ENCODE data around the gene ZNF777. TPM values are rescaled to one million over a fixed set of nuclear protein-coding genes. Genes with fewer than 3 reads are reported as not detected.

Gene ZNF777
- total and polyA plus RNA-seq, 2 donors (not counting 1 experiment from before 2014, with no cell fraction given): 4.1 to 4.9 TPM

GRCh38 chr7:149456506-149457421 is 4.1 kb downstream of the ZNF777 start:
- H3K27ac ChIP-seq (ENCODE audit: insufficient read depth, low read length): no peak overlapping the region
- TF ChIP-seq CTCF (conservative IDR thresholded peaks at IDR 0.05 in 1 of 2, IDR thresholded peaks at IDR 0.05 in 1 of 2; ENCODE audit: low read depth in 1 of 2, low read length in 2 of 2): no peak
- no peak for TF ChIP-seq EZH2 (IDR thresholded peaks at IDR 0.05; ENCODE audit: low read length, missing control alignments)
- DNase-seq (ENCODE audit: low read depth in 2 of 2): peak in 1 of 2 donors; percentile 9
- H3K9ac ChIP-seq (ENCODE audit: insufficient read depth, low read length): no peak overlapping the region
- H3K4me1 ChIP-seq (ENCODE audit: control insufficient read depth, extremely low read depth, insufficient read depth, low read length): no peaks in the 10 kb centered on the region
- H3K9me3 ChIP-seq (ENCODE audit: control insufficient read depth, insufficient read depth, low read depth, low read length): no peaks in the 10 kb centered on the region
- peaks cover 33% of the 10 kb centered on the region for H3K79me2 ChIP-seq (ENCODE audit: control insufficient read depth, insufficient read depth, low read length)
- H3K27me3 ChIP-seq (ENCODE audit: control insufficient read depth, insufficient read depth, low read length): no peaks in the 10 kb centered on the region
- peaks cover 14% of the 10 kb centered on the region for H3K36me3 ChIP-seq (ENCODE audit: control insufficient read depth, insufficient read depth, low read length)
- H3K4me2 ChIP-seq (ENCODE audit: extremely low read depth, insufficient read depth, low read length): no peak overlapping the region
- no peak overlapping the region for H3K4me3 ChIP-seq (replicated peaks in 1 of 4; ENCODE audit: control extremely low read depth in 1 of 4, insufficient read depth in 1 of 4, low read depth in 3 of 4, low read length in 4 of 4)
- H2AFZ ChIP-seq (ENCODE audit: low read length): no peak overlapping the region
- no peaks in the 10 kb centered on the region for H4K20me1 ChIP-seq (ENCODE audit: control insufficient read depth, extremely low read depth, insufficient read depth, low read length)

DNA sequence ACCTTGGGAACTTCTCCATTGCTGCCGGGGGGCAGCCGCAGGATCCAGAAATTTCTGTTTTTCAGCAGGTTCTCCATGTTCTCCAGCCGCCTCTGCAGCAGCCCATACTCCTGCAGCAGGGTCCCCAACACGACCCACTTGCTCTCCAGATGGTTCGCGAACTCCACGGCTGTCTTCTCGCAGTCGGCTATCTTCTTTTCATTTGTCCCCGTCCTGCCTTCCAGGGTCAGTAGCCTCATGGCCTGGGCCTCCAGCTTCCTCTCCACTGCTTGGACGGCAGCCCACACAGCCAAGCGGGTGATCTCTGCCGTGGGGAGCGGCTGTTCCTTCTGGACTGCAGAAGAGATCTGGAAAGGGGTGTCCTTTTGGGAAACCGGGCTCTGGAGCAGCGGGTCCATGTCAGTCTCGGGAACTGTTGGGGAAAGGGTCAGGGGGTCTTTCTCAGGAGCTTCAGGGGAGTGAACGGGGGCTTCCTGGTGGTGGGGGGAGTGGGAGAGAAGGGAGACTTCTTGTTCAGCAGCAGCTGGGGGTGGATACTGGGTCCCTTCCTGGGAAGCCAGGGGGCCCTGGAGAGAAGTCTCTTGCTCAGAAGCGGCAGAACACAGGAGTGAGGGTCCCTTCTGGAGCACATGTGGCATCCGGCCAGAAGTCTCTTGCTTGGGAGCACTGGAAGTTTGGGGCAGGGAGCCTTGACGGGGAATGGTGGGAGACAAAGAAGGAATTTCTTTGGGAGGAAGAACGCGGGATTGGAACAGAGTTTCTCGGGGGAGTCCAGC is 5.5 kb downstream of the ZNF777 start:
- Histone ChIP-seq H2AFZ (ENCODE audit: low read length) (no peak overlapping the region), H3K4me3 (replicated peaks in 1 of 4; ENCODE audit: control extremely low read depth in 1 of 4, insufficient read depth in 1 of 4, low read depth in 3 of 4, low read length in 4 of 4) (no peak overlapping the region), H3K9me3 (ENCODE audit: control insufficient read depth, insufficient read depth, low read depth, low read length) (no peaks in the 10 kb centered on the region), H3K27ac (ENCODE audit: insufficient read depth, low read length) (no peak overlapping the region), H3K4me1 (ENCODE audit: control insufficient read depth, extremely low read depth, insufficient read depth, low read length) (no peaks in the 10 kb centered on the region), H4K20me1 (ENCODE audit: control insufficient read depth, extremely low read depth, insufficient read depth, low read length) (no peaks in the 10 kb centered on the region), H3K9ac (ENCODE audit: insufficient read depth, low read length) (no peak overlapping the region), H3K36me3 (ENCODE audit: control insufficient read depth, insufficient read depth, low read length) (peaks cover 19% of the 10 kb centered on the region), H3K79me2 (ENCODE audit: control insufficient read depth, insufficient read depth, low read length) (peaks cover 33% of the 10 kb centered on the region), H3K4me2 (ENCODE audit: extremely low read depth, insufficient read depth, low read length) (no peak overlapping the region), H3K27me3 (ENCODE audit: control insufficient read depth, insufficient read depth, low read length) (no peaks in the 10 kb centered on the region)
- no peak for DNase-seq (ENCODE audit: low read depth in 2 of 2)
- TF ChIP-seq CTCF (conservative IDR thresholded peaks at IDR 0.05 in 1 of 2, IDR thresholded peaks at IDR 0.05 in 1 of 2; ENCODE audit: low read depth in 1 of 2, low read length in 2 of 2) (no peak), EZH2 (IDR thresholded peaks at IDR 0.05; ENCODE audit: low read length, missing control alignments) (no peak)

- Histone ChIP-seq H3K36me3 (ENCODE audit: control insufficient read depth, insufficient read depth, low read length) (peaks cover 20% of the 10 kb centered on the region), H3K27me3 (ENCODE audit: control insufficient read depth, insufficient read depth, low read length) (no peaks in the 10 kb centered on the region), H3K4me3 (replicated peaks in 1 of 4; ENCODE audit: control extremely low read depth in 1 of 4, insufficient read depth in 1 of 4, low read depth in 3 of 4, low read length in 4 of 4) (no peak overlapping the region), H4K20me1 (ENCODE audit: control insufficient read depth, extremely low read depth, insufficient read depth, low read length) (no peaks in the 10 kb centered on the region), H3K27ac (ENCODE audit: insufficient read depth, low read length) (no peak overlapping the region), H3K9me3 (ENCODE audit: control insufficient read depth, insufficient read depth, low read depth, low read length) (no peaks in the 10 kb centered on the region), H3K9ac (ENCODE audit: insufficient read depth, low read length) (no peak overlapping the region), H3K4me2 (ENCODE audit: extremely low read depth, insufficient read depth, low read length) (no peak overlapping the region), H2AFZ (ENCODE audit: low read length) (no peak overlapping the region), H3K4me1 (ENCODE audit: control insufficient read depth, extremely low read depth, insufficient read depth, low read length) (no peaks in the 10 kb centered on the region), H3K79me2 (ENCODE audit: control insufficient read depth, insufficient read depth, low read length) (peaks cover 33% of the 10 kb centered on the region)
- DNase-seq (ENCODE audit: low read depth in 2 of 2): no peak
- TF ChIP-seq CTCF (conservative IDR thresholded peaks at IDR 0.05 in 1 of 2, IDR thresholded peaks at IDR 0.05 in 1 of 2; ENCODE audit: low read depth in 1 of 2, low read length in 2 of 2) (no peak), EZH2 (IDR thresholded peaks at IDR 0.05; ENCODE audit: low read length, missing control alignments) (no peak)
Observed at GRCh38 chr7:149454750-149455149, 6.1 kb downstream of the ZNF777 start.

Measured in fibroblast of lung (primary cell).